Liver (tissue), 3 donors: ENCODE results near the gene ADGRG1.

Experiments
- EGR1 ChIP-seq, 2 donors: IDR thresholded peaks; 2 replicates each; pipeline ENCODE4 v1.6.1; 2016 to 2018; ENCODE audit warnings: antibody characterized with exemption in 2 of 2, low read depth in 2 of 2
- NR2F2 ChIP-seq: IDR thresholded peaks from 2 replicates; pipeline ENCODE4 v1.6.1; 2016; ENCODE audit warnings: antibody characterized with exemption
- RAD21 ChIP-seq, 2 donors: IDR thresholded peaks; 2 replicates each; pipeline ENCODE4 v1.6.1; 2016; ENCODE audit warnings: antibody characterized with exemption in 2 of 2, mild to moderate bottlenecking in 2 of 2
- RXRA ChIP-seq, 2 donors: IDR thresholded peaks; 2 replicates each; pipeline ENCODE4 v1.6.1; 2017 to 2018; ENCODE audit warnings: antibody characterized with exemption in 2 of 2, mild to moderate bottlenecking in 1 of 2
- SP1 ChIP-seq: IDR thresholded peaks from 2 replicates; pipeline ENCODE4 v1.6.1; 2018; ENCODE audit warnings: antibody characterized with exemption, mild to moderate bottlenecking
- TAF1 ChIP-seq: conservative IDR thresholded peaks from 2 replicates; pipeline ENCODE4 v1.6.1; 2016; ENCODE audit warnings: antibody characterized with exemption, mild to moderate bottlenecking
- YY1 ChIP-seq: IDR thresholded peaks from 2 replicates; pipeline ENCODE4 v1.6.1; 2016; ENCODE audit warnings: antibody characterized with exemption, mild to moderate bottlenecking
- TF ChIP-seq, protein P1 (sequence below): fragments of 150-350 bp; IDR thresholded peaks from 2 replicates; pipeline ENCODE4 v1.5.1; 2017; ENCODE audit warnings: improper control_type of control experiment, low read depth, low read length; ENCODE audit not compliant: missing input control
- TF ChIP-seq, protein P2 (sequence below): IDR thresholded peaks from 2 replicates; pipeline ENCODE4 v1.6.1; 2016; ENCODE audit warnings: antibody characterized with exemption
- TF ChIP-seq, protein P3 (sequence below): IDR thresholded peaks from 2 replicates; pipeline ENCODE4 v1.6.1; 2016; ENCODE audit warnings: antibody characterized with exemption
- donor health status: healthy.
- donor health status: healthy.

DNA sequence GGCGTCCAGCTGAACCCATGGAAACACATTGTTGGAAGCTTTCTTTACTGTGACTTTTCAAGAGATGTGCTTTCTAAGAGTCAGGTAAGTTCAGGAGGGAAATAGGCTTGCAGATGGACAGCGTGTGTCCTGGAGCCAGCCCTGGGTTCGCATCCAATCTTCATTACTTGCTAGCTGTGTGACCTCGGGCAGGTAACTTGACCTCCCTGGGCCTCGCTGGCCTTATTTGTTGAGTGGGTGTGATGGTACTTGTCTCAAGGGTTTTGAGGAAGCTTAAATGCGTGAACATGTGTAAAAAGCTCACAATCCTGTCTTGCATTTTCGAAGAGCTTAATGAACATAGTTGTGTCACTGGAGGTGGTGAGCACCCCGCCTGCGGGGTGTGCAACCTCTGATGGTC is 11.8 kb downstream of the ADGRG1 start:
- TF ChIP-seq YY1 (no peak), RXRA (IDR thresholded peaks at IDR 0.05) (no peak), SP1 (no peak), TAF1 (no peak), EGR1 (IDR thresholded peaks at IDR 0.05; ENCODE audit: low read depth in 2 of 2) (no peak), RAD21 (IDR thresholded peaks at IDR 0.05) (no peak), NR2F2 (no peak)
- TF ChIP-seq, protein P1, sequence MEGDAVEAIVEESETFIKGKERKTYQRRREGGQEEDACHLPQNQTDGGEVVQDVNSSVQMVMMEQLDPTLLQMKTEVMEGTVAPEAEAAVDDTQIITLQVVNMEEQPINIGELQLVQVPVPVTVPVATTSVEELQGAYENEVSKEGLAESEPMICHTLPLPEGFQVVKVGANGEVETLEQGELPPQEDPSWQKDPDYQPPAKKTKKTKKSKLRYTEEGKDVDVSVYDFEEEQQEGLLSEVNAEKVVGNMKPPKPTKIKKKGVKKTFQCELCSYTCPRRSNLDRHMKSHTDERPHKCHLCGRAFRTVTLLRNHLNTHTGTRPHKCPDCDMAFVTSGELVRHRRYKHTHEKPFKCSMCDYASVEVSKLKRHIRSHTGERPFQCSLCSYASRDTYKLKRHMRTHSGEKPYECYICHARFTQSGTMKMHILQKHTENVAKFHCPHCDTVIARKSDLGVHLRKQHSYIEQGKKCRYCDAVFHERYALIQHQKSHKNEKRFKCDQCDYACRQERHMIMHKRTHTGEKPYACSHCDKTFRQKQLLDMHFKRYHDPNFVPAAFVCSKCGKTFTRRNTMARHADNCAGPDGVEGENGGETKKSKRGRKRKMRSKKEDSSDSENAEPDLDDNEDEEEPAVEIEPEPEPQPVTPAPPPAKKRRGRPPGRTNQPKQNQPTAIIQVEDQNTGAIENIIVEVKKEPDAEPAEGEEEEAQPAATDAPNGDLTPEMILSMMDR: no peak
- TF ChIP-seq, protein P2, sequence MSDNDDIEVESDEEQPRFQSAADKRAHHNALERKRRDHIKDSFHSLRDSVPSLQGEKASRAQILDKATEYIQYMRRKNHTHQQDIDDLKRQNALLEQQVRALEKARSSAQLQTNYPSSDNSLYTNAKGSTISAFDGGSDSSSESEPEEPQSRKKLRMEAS: no peak
- TF ChIP-seq, protein P3, sequence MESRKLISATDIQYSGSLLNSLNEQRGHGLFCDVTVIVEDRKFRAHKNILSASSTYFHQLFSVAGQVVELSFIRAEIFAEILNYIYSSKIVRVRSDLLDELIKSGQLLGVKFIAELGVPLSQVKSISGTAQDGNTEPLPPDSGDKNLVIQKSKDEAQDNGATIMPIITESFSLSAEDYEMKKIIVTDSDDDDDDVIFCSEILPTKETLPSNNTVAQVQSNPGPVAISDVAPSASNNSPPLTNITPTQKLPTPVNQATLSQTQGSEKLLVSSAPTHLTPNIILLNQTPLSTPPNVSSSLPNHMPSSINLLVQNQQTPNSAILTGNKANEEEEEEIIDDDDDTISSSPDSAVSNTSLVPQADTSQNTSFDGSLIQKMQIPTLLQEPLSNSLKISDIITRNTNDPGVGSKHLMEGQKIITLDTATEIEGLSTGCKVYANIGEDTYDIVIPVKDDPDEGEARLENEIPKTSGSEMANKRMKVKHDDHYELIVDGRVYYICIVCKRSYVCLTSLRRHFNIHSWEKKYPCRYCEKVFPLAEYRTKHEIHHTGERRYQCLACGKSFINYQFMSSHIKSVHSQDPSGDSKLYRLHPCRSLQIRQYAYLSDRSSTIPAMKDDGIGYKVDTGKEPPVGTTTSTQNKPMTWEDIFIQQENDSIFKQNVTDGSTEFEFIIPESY: no peak
